A549 (cell line): ENCODE results near the gene PPTC7.

Source experiments
- CTCF ChIP-seq: fragments of >200 bp; sonication (Bioruptor Twin); formaldehyde crosslinking; IDR thresholded peaks from 3 replicates; pipeline ENCODE4 v1.5.1; 2016
- HES2 ChIP-seq: fragments of >200 bp; sonication (Bioruptor Twin); formaldehyde crosslinking; IDR thresholded peaks from 2 replicates; pipeline ENCODE4 v1.6.1; 2016
- ZC3H11A ChIP-seq: fragments of 450-650 bp; IDR thresholded peaks from 2 replicates; pipeline ENCODE4 v1.6.1; 2014; ENCODE audit warnings: antibody characterized with exemption, mild to moderate bottlenecking
- ZNF302 ChIP-seq: fragments of 250-450 bp; sonication (Bioruptor Pico); IDR thresholded peaks from 2 replicates; pipeline ENCODE4 v1.9.0; 2021; ENCODE audit warnings: inconsistent platforms, mild to moderate bottlenecking, moderate library complexity
- TF ChIP-seq, protein P1 (sequence below): IDR thresholded peaks from 2 replicates; pipeline ENCODE4 v1.6.1; 2012

GRCh38 chr12:110592078-110592477 lies 9.0 kb upstream of the PPTC7 start:
- TF ChIP-seq, protein P1, sequence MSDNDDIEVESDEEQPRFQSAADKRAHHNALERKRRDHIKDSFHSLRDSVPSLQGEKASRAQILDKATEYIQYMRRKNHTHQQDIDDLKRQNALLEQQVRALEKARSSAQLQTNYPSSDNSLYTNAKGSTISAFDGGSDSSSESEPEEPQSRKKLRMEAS, result no peak
- no peak for TF ChIP-seq ZNF302 (CRISPR knock-in tag)
- no peak for TF ChIP-seq CTCF
- TF ChIP-seq HES2, result no peak
- no peak for TF ChIP-seq ZC3H11A
